Panc1 (cell line): Measurements from ENCODE around the gene CUX1.

Experiments
- CTCF ChIP-seq: fragments of 450-650 bp; IDR thresholded peaks from 2 replicates; pipeline ENCODE4 v1.5.1; 2017; ENCODE audit warnings: mild to moderate bottlenecking
- POLR2AphosphoS5 ChIP-seq: IDR thresholded peaks from 2 replicates; pipeline ENCODE4 v1.6.1; 2012; ENCODE audit warnings: mild to moderate bottlenecking, low read depth, low read length, moderate library complexity
- SIN3A ChIP-seq: IDR thresholded peaks from 2 replicates; pipeline ENCODE4 v1.6.1; 2012; ENCODE audit warnings: low read depth, mild to moderate bottlenecking, low read length, moderate library complexity, borderline replicate concordance; ENCODE audit not compliant: insufficient read depth
- TCF7L2 ChIP-seq: IDR thresholded peaks from 2 replicates; pipeline ENCODE4 v1.6.1; 2011; ENCODE audit warnings: mild to moderate bottlenecking, low read depth, low read length, inconsistent platforms

- TF ChIP-seq CTCF (no peak), SIN3A (no peak), TCF7L2 (no peak), POLR2AphosphoS5 (no peak)
Observed at GRCh38 chr7:102312317-102312716, 494.9 kb downstream of the CUX1 start.
